Hepatocyte (in vitro differentiated cells): ENCODE results near the gene WASL.

Experiments
- EZH2 ChIP-seq: fragments of 200-600 bp; sonication (generic); IDR thresholded peaks from 2 replicates; pipeline ENCODE4 v1.6.1; 2016; ENCODE audit warnings: antibody characterized with exemption, mild to moderate bottlenecking, borderline replicate concordance
- TF ChIP-seq, protein P1 (sequence below): fragments of 200-600 bp; sonication (generic); IDR thresholded peaks from 2 replicates; pipeline ENCODE4 v1.5.1; 2016; ENCODE audit warnings: antibody characterized with exemption, mild to moderate bottlenecking; ENCODE audit not compliant: poor library complexity

DNA sequence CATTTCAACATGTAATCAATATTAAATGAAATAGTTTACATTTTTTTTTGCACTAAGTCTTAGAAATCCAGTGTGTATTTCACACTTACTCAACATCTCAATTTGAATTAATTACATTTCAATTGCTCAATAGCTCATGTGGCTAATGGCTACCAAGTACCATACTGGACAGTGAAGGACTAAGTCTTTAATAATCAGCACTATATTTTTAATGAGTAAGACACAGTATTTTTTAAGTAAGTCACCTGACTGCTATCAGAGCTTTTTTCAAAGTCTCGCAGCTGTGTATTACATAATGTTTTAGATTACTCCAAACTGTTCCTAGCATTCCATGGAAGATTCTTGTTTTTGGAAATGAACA, 19.6 kb downstream of the WASL start:
- TF ChIP-seq, protein P1, sequence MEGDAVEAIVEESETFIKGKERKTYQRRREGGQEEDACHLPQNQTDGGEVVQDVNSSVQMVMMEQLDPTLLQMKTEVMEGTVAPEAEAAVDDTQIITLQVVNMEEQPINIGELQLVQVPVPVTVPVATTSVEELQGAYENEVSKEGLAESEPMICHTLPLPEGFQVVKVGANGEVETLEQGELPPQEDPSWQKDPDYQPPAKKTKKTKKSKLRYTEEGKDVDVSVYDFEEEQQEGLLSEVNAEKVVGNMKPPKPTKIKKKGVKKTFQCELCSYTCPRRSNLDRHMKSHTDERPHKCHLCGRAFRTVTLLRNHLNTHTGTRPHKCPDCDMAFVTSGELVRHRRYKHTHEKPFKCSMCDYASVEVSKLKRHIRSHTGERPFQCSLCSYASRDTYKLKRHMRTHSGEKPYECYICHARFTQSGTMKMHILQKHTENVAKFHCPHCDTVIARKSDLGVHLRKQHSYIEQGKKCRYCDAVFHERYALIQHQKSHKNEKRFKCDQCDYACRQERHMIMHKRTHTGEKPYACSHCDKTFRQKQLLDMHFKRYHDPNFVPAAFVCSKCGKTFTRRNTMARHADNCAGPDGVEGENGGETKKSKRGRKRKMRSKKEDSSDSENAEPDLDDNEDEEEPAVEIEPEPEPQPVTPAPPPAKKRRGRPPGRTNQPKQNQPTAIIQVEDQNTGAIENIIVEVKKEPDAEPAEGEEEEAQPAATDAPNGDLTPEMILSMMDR: no peak
- no peak for TF ChIP-seq EZH2
